Adipose tissue (tissue), 3 donors: Measurements from ENCODE around the gene FNDC3A. TPM values are rescaled to one million over a fixed set of nuclear protein-coding genes. Genes with fewer than 3 reads are reported as not detected.

Experiments used
- polyA plus RNA-seq, 3 donors: library from polyadenylated mRNA; stranded (reverse); fragments of 200-250 nt; gene quantifications; one replicate each; pipeline ENCODE4 v1.2.3, GENCODE V29; 2013
- donor health status: healthy with polysubstance abuse.
- donor health status: Bipolar disorder and iron deficiency.
- donor health status: healthy.

The FNDC3A gene
- polyA plus RNA-seq, 3 donors, result 12.7 to 23.2 (median 20.7) TPM

Other genes with a start within 250 kb of the FNDC3A start
- gene MLNR, start 244.4 kb downstream of the FNDC3A start, polyA plus RNA-seq, result under 1 TPM in 1 of 3 donors, not detected in 2; 0.06 TPM